ENCODE measurements around the gene NUDT14. TPM values are rescaled to one million over a fixed set of nuclear protein-coding genes. Genes with fewer than 3 reads are reported as not detected.

NUDT14 gene
- total and polyA plus RNA-seq, 2 of the 8 experiments (the other 6 are each of a cell fraction or from before 2014, with no cell fraction given) = 25.5 to 33.3 TPM

DNA sequence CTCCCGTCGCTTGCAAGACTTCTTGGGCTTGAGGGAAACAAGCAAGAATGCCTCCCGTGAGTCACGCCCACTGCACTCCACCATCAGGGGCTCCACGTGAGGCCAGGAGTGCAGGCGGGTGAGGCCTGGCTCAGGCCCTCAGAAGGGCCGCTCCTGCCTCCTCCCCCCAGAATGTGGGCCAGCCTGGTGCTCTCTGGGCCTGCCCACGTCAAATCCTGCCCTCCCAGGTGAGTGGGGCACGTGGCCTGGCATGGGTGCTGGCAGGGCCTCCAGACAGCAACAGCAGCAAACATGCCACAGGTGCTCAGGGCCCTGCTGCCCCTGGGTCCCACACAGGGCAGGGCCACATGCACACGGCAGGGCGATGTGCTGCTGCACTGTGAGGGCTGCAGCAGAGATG is 36.7 kb upstream of the NUDT14 start:
- no peaks in the 10 kb centered on the region for H3K79me2 ChIP-seq (ENCODE audit: control insufficient read depth in 1 of 2, insufficient read depth in 2 of 2, low read length in 2 of 2)
- no peak overlapping the region for H4K8ac ChIP-seq (ENCODE audit: extremely low read depth, insufficient read depth, low read length)
- H4K5ac ChIP-seq (ENCODE audit: insufficient read length, low read depth, low read length) = no peak overlapping the region
- H3K9ac ChIP-seq (replicated peaks in 1 of 4; ENCODE audit: extremely low read depth in 1 of 4, low read depth in 3 of 4, low read length in 3 of 4) = no peak overlapping the region
- H3K4me2 ChIP-seq (ENCODE audit: insufficient read depth in 1 of 2, low read depth in 2 of 2, low read length in 2 of 2) = no peak overlapping the region
- H3K9me3 ChIP-seq (ENCODE audit: insufficient read depth in 2 of 2, low read depth in 1 of 2, low read length in 1 of 2) = no peaks in the 10 kb centered on the region
- ChIA-PET CTCF (ENCODE audit: partially characterized antibody) (interaction anchor here (1.0 kb wide), 1 partner anchor 65 kb away, joined by 3 read pairs; no protein-coding TSS in a partner anchor), POLR2A (ENCODE audit: partially characterized antibody) (interaction anchor here (0.6 to 0.7 kb wide), 2 partner anchors 36 to 38 kb away, joined by 3 to 6 read pairs; no protein-coding TSS in a partner anchor)
- H3K56ac ChIP-seq (replicated peaks; ENCODE audit: insufficient read length, low read depth, low read length) = no peak overlapping the region
- H2BK20ac ChIP-seq (ENCODE audit: low read length) = no peak overlapping the region
- H3K27me3 ChIP-seq (replicated peaks in 1 of 4; ENCODE audit: control insufficient read depth in 3 of 4, extremely low read depth in 1 of 4, insufficient read depth in 3 of 4, low read length in 3 of 4) = no peaks in the 10 kb centered on the region; a peak in 1 of 7 replicates
- peaks cover 0 to 19% of the 10 kb centered on the region in 2 experiments for H4K20me1 ChIP-seq (replicated peaks in 1 of 2; ENCODE audit: control insufficient read depth in 1 of 2, insufficient read depth in 2 of 2, low read length in 2 of 2)
- 89% methylated on average over 10 of the region's 11 CpGs; no CpG with 5 or more reads in 1 of the 2 experiments for WGBS, 2 experiments (ENCODE audit: extremely low coverage in 1 of 2, insufficient coverage in 1 of 2, insufficient read length in 1 of 2, insufficient replicate concordance in 2 of 2, low coverage in 1 of 2, low lambda C conversion rate in 2 of 2, missing lambda C conversion rate in 1 of 2)
- no peak overlapping the region for H2BK120ac ChIP-seq (replicated peaks; ENCODE audit: low read depth, low read length)
- no peaks in the 10 kb centered on the region for H3K4me1 ChIP-seq (replicated peaks in 1 of 4; ENCODE audit: control insufficient read depth in 3 of 4, insufficient read depth in 4 of 4, low read length in 3 of 4)
- no peak overlapping the region for H3K4ac ChIP-seq (replicated peaks; ENCODE audit: insufficient read length, low read depth, low read length)
- H3K4me3 ChIP-seq (ENCODE audit: extremely low read depth in 1 of 4, insufficient read depth in 2 of 4, low read depth in 3 of 4, low read length in 4 of 4) = no peak overlapping the region
- FAIRE-seq (no peak), DNase-seq (ENCODE audit: low read depth in 1 of 2, low spot score in 2 of 2) (no peak)
- no peak overlapping the region for H3K18ac ChIP-seq (ENCODE audit: extremely low read depth, low read length)
- no peak overlapping the region for H2BK12ac ChIP-seq (ENCODE audit: low read depth, low read length)
- H3K23me2 ChIP-seq (ENCODE audit: low read depth, low read length) = peaks cover 3% of the 10 kb centered on the region; the same call in 1 of the 2 replicates
- no peak overlapping the region for H2AK5ac ChIP-seq (ENCODE audit: low read depth, low read length)
- no peak overlapping the region for H3K14ac ChIP-seq (ENCODE audit: insufficient read length)
- no peak overlapping the region; the same call in 1 of the 2 replicates for H2BK5ac ChIP-seq (ENCODE audit: low read depth, low read length)
- H2BK15ac ChIP-seq (ENCODE audit: low read length) = no peak overlapping the region
- H3K27ac ChIP-seq (ENCODE audit: low read depth, low read length) = no peak overlapping the region
- H2AFZ ChIP-seq (ENCODE audit: low read length) = no peak overlapping the region
- no peak overlapping the region for H4K91ac ChIP-seq (replicated peaks; ENCODE audit: insufficient read length, low read length)
- no peaks in the 10 kb centered on the region; a peak in 2 of 8 replicates for H3K36me3 ChIP-seq (ENCODE audit: control insufficient read depth in 2 of 4, insufficient read depth in 4 of 4, low read length in 3 of 4)
- H3K79me1 ChIP-seq (ENCODE audit: low read depth, low read length) = peaks cover 4% of the 10 kb centered on the region; the same call in 1 of the 2 replicates
- no peak overlapping the region for H3K23ac ChIP-seq (ENCODE audit: insufficient read length)
- TF ChIP-seq SP4 (IDR thresholded peaks at IDR 0.05; ENCODE audit: low read length) (no peak), SRF (IDR thresholded peaks at IDR 0.05; ENCODE audit: low read depth, low read length) (no peak), SAP30 (IDR thresholded peaks at IDR 0.05; ENCODE audit: insufficient read depth, insufficient replicate concordance, low read length) (no peak), RNF2 (IDR thresholded peaks at IDR 0.05; ENCODE audit: borderline replicate concordance, low read depth, low read length, missing control alignments, poor library complexity, severe bottlenecking) (no peak), POU5F1 (IDR thresholded peaks at IDR 0.05; ENCODE audit: low read depth, low read length) (no peak), TAF7 (optimal IDR thresholded peaks at IDR 0.05; ENCODE audit: borderline replicate concordance, low read depth, low read length) (no peak), RBBP5 (IDR thresholded peaks at IDR 0.05; ENCODE audit: borderline replicate concordance, low read depth, low read length) (no peak)
